GM12864 (cell line): ENCODE data around the gene HES4.
A peak's percentile ranks its signal among the peaks of the same experiment; 100 is the strongest.

Source experiments
- DNase-seq: peaks from one replicate; pipeline ENCODE4 v3.0.0-alpha.2; 2011; ENCODE audit warnings: low read depth
- H3K4me3 ChIP-seq: 2 replicates; pipeline ENCODE4 v1.5.1; 2011; ENCODE audit warnings: mild to moderate bottlenecking, low read depth, low read length, control low read depth
- CTCF ChIP-seq: IDR thresholded peaks from 2 replicates; pipeline ENCODE4 v1.5.1; 2011; ENCODE audit warnings: low read depth, mild to moderate bottlenecking, moderate library complexity, low read length, control low read depth, inconsistent platforms; ENCODE audit errors: missing control alignments

The HES4 gene

DNA sequence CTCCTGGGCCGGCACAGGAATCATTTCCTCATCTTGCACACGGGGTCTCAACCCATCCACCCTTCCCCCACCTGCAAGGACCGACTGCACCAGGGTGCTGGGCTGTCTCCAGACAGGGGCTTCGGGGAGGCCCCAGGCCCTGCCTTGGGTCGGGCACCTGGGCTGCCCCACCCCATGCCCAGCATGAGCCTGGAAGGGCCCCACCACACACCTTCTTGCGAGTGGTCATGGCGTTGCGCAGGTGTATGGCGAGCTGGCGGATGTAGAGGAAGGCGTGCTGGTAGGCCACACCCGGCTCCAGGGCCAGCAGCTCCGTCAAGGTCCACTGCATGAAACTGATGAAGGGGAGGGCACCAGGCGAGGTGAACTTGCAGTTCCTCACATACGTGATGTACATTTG, 47.7 kb downstream of the HES4 start:
- DNase-seq = no peak
- TF ChIP-seq CTCF = no peak
- H3K4me3 ChIP-seq = no peak overlapping the region

DNA sequence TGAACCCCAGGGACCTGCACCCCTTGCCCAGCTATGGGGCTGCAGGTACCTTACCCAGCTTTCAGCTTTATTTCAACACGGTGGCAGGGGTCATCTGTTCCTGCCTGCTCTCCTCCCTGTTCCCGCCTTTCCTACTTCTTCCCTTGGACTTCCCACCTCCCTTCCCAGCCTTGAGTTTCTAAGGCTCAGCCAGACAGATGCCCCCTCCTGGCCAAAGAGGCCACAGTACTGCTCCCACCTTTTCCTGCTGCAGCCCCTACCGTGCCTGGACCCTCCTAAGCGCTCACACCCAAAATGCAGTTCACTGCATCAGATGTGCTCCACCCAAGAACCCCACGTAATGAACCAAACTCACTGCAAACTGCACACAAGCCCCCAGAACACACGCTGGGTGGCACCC, 48.5 kb downstream of the HES4 start:
- no peak overlapping the region for H3K4me3 ChIP-seq
- DNase-seq = no peak
- TF ChIP-seq CTCF = peak; percentile 16

DNA sequence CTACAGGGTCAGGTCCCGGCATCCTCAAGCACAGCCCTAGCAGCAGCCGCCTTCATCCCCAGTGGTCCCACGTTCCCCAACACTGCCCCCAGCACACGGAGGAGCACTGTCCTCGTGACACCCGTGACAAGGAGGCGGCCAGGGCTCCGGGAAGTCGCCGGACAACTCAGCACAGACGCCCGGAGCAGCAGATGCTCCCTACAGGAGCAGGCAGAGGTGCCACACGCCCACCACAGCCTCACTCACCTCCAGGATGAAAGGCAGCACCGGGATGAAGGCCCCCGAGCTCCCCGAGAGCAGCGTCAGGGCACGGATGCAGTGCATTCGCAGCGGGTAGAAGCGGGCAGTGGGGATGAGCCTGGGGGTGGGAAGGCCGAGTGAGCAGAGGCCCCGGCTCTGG, 49.0 kb downstream of the HES4 start:
- DNase-seq = no peak
- TF ChIP-seq CTCF = no peak
- no peak overlapping the region for H3K4me3 ChIP-seq

DNA sequence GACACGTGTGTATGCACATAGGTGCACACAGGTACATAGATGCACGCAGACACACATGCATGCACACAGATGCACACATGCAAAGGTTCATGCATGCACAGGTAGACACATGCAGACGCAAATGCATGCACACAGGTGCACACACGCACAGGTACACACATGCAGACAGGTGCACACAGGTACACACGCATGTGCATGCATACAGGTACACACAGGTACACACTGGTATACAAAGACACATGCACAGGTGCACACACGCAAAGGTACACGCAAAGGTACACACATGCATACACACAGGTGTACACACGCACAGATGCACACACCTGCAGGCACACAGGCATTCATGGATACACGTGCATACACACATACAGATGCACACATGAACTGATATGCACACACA, 49.6 kb downstream of the HES4 start:
- no peak for DNase-seq
- no peak overlapping the region for H3K4me3 ChIP-seq
- TF ChIP-seq CTCF = no peak
